C4-2B (cell line): Measurements from ENCODE around the gene ELANE.

Experiments
- H3K27ac ChIP-seq: fragments of 450-650 bp; 2 replicates; pipeline ENCODE4 v1.5.1; 2017
- ZFX ChIP-seq: fragments of 450-650 bp; IDR thresholded peaks from 2 replicates; pipeline ENCODE4 v1.6.1; 2017
- TF ChIP-seq, protein P1 (sequence below): fragments of 450-650 bp; conservative IDR thresholded peaks from 2 replicates; pipeline ENCODE4 v1.5.1; 2017; ENCODE audit warnings: mild to moderate bottlenecking

The ELANE gene

DNA sequence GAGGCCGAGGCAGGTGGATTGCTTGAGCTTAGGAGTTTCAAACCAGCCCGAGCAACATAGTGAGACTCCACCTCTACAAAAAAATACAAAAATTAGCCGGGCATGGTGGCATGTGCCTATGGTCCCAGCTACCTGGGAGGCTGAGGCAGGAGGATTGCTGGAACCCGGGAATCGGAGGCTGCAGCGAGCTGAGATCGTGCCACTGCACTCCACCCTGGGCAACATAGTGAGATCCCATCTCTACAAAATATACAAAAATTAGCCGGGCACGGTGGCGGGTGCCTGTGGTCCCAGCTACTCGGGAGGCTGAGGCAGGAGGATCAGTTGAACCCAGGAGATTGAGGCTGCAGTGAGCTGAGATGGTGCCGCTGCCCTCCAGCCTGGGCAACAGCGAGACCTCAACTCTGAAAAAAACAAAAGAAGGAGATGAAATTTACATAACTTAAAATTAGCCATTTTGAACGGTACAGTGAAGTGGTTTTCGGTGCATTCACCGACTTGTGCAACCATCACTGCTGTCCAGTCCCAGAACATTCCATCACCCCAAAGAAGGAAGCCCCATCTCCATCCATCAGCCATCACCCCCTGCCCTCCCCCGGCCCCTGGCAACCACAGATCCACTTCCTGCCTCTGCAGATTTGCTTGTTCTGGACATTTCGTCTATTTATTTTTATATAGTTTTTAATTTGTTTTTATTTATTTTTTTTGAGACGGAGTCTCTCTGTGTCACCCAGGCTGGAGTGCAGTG, 26.0 kb upstream of the ELANE start:
- H3K27ac ChIP-seq: no peak overlapping the region
- TF ChIP-seq, protein P1, sequence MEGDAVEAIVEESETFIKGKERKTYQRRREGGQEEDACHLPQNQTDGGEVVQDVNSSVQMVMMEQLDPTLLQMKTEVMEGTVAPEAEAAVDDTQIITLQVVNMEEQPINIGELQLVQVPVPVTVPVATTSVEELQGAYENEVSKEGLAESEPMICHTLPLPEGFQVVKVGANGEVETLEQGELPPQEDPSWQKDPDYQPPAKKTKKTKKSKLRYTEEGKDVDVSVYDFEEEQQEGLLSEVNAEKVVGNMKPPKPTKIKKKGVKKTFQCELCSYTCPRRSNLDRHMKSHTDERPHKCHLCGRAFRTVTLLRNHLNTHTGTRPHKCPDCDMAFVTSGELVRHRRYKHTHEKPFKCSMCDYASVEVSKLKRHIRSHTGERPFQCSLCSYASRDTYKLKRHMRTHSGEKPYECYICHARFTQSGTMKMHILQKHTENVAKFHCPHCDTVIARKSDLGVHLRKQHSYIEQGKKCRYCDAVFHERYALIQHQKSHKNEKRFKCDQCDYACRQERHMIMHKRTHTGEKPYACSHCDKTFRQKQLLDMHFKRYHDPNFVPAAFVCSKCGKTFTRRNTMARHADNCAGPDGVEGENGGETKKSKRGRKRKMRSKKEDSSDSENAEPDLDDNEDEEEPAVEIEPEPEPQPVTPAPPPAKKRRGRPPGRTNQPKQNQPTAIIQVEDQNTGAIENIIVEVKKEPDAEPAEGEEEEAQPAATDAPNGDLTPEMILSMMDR: no peak
- TF ChIP-seq ZFX: no peak

DNA sequence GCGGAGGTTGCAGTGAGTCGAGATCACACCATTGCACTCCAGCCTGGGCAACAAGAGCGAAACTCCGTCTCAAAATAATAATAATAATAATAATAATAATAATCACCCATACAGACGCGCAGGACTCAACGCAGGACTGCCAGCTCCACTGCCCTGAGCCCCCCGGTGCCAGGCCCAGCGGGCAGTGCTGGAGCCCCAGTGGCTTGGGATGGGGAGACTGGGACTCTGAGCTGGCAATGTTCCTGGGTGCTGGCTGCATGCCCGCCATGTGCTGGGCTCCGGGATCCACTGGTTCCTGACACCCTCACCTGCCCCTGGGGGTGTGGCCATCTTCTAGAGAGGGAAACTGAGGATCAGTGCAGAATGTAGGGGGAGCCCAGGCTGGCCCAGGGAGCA, 24.8 kb upstream of the ELANE start:
- no peak for TF ChIP-seq ZFX
- TF ChIP-seq, protein P1: no peak
- H3K27ac ChIP-seq: no peak overlapping the region

DNA sequence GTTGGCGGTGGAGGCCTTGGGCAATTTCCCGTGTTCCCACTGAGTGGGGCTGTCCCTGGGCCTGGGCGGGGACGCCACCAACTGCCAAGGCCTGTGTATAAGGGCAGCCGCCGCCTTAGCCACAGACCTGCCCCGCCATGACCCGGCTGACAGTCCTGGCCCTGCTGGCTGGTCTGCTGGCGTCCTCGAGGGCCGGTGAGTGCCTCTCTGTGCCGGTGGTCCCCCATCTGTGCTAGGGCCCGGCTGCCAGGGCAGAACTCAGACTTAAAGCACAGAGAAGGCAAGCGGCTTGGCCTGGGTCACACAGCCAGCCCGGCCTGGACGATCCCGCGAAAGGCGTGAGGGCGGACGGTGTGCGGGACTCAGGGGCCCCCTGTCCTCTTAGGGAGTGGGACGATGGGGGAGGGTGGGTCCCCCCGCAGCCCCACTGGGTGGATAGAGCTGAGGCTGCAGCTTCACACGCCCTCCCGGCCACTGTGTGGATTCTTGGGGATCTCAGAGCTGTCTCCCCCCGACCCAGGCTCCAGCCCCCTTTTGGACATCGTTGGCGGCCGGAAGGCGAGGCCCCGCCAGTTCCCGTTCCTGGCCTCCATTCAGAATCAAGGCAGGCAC, 24.3 kb upstream of the ELANE start, which contains the start of gene AZU1:
TSS of gene AZU1 (plus strand) at position 128 of the 612 bp plus-strand sequence. CDS start at position 138, 10 bp downstream.
- TF ChIP-seq, protein P1: no peak
- no peak for TF ChIP-seq ZFX

DNA sequence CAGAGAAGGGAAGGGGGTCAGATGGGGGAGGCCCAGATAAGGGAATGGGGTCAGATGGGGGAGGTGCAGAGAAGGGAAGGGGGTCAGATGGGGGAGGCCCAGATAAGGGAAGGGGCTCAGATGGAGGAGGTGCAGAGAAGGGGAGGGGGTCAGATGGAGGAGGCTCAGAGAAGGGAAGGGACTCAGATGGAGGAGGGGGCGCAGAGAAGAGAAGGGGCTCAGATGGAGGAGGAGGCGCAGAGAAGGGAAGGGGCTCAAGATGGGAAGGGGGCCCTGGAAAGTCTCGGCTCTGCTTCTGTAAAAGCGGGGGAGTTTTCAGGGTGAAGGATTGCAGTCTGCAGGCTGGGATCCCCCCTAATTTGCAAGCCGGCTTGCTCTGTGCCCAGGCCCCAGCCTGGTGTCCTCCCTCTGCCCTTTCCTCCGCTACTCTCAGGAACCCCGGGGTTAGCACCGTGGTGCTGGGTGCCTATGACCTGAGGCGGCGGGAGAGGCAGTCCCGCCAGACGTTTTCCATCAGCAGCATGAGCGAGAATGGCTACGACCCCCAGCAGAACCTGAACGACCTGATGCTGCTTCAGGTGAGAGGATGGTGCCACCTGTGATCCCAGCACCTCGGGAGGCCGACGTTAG, 22.9 kb upstream of the ELANE start:
- H3K27ac ChIP-seq: no peak overlapping the region
- no peak for TF ChIP-seq ZFX
- TF ChIP-seq, protein P1: no peak

More for the DNA sequence above, 24.3 kb upstream of the ELANE start, which contains the start of gene AZU1:
- no peak within 1 kb of the TSS for H3K27ac ChIP-seq

DNA sequence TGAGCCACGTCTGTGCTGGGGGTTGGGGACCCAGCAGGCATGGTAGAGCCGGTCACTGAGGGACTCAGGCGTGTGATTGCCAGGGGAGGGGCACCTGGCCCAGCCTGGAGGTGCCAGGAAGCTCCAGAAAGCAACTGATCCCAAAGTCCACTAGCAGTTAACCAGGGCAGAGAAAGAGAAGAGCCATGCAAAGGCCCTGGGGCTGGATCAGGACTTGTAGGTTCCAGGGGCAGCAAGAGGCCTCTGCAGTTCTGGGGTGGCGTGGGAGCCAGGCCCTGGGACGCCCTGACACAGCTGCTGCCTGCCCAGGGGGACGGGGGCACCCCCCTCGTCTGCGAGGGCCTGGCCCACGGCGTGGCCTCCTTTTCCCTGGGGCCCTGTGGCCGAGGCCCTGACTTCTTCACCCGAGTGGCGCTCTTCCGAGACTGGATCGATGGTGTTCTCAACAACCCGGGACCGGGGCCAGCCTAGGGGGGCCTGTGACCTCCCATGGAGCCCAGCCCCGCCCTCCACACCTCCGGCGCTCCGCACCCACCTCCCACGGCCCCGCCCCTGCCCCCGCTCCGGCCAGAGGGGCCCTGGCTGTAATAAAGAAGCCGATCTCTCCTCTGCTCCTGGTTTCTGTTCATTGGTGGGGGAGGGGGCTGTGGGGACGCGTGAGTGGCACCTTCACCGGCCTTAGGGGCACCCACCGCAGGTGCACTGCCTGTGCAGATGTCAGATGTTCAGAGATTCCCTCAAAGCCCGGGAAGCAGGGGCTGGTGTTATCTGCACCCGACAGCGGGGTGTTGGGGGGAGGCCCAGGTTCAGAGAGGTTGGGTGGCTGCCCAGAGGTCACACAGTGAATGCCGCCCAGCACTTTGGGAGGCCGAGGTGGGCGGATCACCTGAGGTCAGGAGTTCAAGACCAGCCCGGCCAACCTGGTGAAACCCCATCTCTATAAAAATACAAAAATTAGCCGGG, 20.4 kb upstream of the ELANE start:
- TF ChIP-seq, protein P1: no peak
- no peak; the same call in 1 of the 2 replicates for TF ChIP-seq ZFX
- H3K27ac ChIP-seq: no peak overlapping the region

DNA sequence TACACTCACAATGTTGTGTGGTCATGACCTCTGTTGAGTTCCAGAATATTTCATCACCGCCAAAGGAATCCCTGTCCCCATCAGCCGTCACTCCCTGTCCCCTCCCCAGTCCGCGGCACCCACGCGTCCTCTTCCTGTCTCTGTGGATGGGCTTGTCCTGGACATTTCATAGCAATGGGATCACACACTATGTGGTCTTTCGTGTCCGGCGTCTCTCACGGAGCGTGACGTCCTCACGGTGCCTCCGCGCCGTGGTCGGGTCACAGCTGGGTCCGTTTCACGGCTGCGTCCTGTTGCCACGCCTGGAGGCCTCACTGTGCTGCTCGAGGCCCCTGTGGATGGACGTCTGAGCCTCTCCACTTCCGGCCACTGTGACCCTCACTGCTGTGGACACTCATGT, 17.9 kb upstream of the ELANE start:
- no peak overlapping the region for H3K27ac ChIP-seq
- TF ChIP-seq, protein P1: no peak
- no peak for TF ChIP-seq ZFX
